NCI-H146 (cell line): ENCODE measurements around the gene KRTAP10-9.
A peak's percentile ranks its signal among the peaks of the same experiment; 100 is the strongest.
"Not testable (repeated sequence)": the region's sequence is repeated elsewhere in the genome, so short reads cannot be mapped to it uniquely, and the experiment has no call there.

Experiments used
- DNase-seq: peaks from one replicate; lab custom pipeline; 2025; lab: John Stamatoyannopoulos, UW

The KRTAP10-9 gene

DNA sequence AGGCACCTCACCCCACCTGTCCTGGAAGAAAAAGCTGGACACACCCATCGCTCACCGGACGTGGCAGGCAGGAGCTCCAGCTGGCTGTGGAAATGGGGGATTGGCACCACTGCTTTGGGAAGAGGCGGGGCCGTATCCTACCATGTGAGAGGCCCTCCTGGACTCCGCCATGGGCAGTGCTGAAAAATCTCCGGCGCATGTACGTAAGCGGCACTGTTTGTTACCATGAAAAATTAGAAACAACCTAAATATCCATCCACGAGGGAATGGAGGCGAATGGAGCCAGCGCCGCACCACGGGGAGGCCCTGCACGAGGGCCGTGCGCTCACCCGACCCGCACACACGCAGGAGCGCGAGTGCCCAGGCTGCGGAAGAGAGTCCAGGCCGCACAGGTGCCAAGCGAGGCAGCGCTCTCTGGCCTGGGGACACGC lies 11.9 kb upstream of the KRTAP10-9 start:
- DNase-seq = no peak

DNA sequence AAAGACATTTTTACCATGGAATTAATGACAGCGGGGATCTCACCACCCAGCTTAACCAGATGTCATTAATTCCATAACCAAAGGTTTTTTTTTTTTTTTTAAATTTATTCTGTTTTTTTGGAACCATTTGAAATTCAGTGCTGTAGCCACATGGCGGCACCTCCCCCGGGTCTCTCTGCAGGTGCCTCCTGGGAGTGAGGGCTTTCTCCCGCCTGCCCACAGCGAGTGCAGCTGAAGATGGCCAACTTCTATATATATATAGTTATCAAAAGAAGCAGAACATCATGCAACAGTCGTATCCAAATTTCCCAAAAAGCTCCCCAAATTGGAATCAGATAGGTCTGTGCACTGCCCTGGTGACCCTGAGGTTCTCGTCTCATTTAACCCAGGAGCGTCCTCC lies 11.4 kb upstream of the KRTAP10-9 start:
- no peak for DNase-seq

- peak; percentile 75 for DNase-seq
Observed at GRCh38 chr21:44615911-44616590, 10.8 kb upstream of the KRTAP10-9 start.

DNA sequence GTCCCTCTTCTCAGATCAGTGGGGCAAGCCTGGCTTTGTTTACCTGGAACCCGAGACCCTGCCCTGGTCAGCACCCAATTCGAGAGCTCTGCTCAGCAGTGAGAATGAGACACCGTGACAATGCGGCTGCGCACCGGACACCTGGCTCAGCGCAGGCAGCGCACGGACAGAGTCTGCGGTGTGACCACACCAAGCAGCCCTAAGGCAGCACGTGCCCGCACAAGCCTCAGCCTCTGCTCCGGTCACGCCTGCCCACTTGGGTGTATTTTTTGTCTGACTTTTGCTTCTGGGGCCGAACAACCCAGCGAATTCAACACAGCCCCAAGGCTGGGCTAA lies 10.3 kb upstream of the KRTAP10-9 start:
- DNase-seq = no peak

DNA sequence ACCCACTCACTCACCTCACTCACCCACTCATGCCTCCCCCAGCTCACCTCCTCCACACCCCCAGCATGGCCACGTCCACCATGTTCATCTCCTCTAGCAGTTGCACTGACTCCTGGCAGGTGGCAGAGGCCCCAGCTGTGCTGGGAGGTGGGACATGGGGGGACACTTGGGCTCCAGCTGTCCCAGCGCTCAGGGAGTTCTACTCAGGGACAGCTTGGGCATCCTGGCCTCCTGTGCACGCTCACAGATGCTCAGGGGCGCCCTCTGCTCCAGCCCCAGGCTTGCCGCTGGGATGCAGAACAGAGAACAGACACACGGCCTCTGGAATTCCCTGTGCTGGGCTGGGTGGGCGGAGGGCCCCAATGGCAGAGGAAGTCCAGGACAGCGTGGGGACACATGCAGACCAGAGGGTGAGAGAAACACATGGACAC lies 9.8 kb upstream of the KRTAP10-9 start:
- DNase-seq = no peak

DNA sequence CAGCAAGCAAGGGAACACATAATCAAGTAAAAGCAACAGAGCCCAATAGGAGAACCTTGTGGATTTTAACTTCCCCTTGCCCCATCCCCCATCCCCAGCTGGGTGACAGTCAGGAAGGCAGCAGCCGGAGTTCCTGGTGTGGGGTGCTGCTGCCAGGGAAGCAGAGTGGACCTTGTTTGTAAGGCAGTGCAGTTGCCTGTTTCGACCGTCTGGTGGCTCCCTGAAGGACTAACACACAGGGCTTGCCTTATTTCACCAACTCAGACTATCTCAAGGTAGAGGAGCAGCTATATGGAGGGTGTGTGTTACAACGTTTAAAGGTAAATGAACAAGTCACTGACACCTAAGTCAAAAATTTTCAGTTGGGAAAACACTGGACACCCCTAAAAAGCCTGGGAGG lies 8.4 kb upstream of the KRTAP10-9 start:
- DNase-seq = no peak

DNA sequence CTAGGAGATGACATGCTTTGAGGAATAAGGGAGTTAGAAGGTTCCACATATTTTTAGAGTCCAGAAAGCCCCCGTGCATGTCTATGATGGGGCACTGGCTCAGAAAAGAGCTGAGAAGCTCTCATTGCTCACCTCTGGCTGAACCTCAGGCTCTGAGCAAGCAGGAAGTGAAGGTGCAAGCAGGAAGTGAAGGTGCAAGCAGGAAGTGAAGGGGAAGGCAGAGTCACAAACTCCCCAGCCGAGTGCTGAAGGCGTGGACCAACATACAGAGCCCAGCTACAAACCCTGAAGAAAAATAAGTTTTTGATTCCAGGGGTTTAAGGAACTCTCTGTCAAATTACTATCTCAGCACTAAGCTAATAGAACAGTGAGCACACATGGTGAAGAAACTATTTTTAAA lies 8.0 kb upstream of the KRTAP10-9 start:
- DNase-seq = no peak

GRCh38 chr21:44619886-44620285 lies 7.0 kb upstream of the KRTAP10-9 start:
- DNase-seq = no peak

DNA sequence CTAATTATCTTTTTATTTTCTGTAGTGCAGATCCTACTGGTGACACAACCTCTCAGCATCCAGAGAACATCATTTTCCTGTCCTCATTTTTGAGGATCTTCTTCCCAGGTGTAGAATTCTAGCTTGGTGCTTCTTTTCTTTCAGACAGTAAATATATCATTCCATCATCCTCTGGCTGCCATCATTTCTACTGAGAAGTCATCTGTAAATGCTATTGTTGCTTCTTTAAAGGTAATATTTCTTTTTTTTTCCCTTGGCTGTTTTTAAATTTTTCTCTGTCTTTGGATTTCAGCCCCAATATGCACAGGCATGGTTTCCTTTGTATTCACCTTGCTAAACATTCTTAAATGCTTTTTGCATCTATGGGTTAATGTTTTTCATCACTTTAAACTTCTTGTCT lies 3.3 kb upstream of the KRTAP10-9 start:
- no peak for DNase-seq

DNA sequence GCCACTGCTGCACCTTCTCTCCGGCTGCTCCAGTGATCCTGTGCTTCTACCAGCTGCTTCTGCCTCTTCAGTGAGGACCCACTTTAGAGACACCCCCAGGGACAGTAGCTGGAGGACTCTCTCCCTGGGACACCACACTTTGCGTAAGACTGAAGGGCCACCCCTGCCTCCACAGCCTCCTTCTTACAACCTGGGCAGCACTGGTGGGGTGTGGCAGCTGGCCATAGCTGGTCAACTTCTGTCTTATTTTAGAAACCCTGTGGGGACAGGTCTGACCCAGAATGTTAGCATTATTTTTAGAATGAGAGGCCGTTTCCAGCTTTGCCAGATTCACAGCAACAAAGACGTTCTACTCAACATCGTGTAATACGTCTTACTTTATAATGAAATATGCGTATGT lies 1.1 kb upstream of the KRTAP10-9 start:
- no peak for DNase-seq

- DNase-seq = no peak
Observed at GRCh38 chr21:44626262-44626661, 631 bp upstream of the KRTAP10-9 start.

- DNase-seq = peak; percentile 80
Observed at GRCh38 chr21:44627181-44627822, 409 bp downstream of the KRTAP10-9 start.

- peak; percentile 64 for DNase-seq
Observed at GRCh38 chr21:44627831-44628233, 939 bp downstream of the KRTAP10-9 start.

GRCh38 chr21:44628707-44629391 lies 2.0 kb downstream of the KRTAP10-9 start:
- no peak for DNase-seq

DNA sequence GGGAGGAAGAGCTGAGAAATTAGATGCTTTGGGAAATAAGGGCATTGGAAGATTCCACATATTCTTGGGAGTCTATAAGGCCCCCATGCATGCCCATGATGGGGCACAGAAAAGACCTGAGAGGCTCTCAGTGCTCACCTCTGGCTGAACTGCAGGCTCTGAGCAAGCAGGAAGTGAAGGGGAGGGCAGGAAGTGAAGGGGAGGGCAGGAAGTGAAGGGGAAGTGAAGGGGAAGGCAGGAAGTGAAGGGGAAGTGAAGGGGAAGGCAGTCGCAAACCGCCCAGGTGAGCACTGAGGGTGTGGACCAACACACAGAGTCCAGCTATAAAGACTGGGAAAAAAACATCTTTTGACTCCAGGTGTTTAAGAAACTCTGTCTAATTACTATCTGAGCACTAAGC lies 3.5 kb downstream of the KRTAP10-9 start:
- no peak for DNase-seq

GRCh38 chr21:44632067-44632466 lies 5.2 kb downstream of the KRTAP10-9 start:
- no peak for DNase-seq

- DNase-seq = no peak
Observed at GRCh38 chr21:44636209-44637017, 9.5 kb downstream of the KRTAP10-9 start.

DNA sequence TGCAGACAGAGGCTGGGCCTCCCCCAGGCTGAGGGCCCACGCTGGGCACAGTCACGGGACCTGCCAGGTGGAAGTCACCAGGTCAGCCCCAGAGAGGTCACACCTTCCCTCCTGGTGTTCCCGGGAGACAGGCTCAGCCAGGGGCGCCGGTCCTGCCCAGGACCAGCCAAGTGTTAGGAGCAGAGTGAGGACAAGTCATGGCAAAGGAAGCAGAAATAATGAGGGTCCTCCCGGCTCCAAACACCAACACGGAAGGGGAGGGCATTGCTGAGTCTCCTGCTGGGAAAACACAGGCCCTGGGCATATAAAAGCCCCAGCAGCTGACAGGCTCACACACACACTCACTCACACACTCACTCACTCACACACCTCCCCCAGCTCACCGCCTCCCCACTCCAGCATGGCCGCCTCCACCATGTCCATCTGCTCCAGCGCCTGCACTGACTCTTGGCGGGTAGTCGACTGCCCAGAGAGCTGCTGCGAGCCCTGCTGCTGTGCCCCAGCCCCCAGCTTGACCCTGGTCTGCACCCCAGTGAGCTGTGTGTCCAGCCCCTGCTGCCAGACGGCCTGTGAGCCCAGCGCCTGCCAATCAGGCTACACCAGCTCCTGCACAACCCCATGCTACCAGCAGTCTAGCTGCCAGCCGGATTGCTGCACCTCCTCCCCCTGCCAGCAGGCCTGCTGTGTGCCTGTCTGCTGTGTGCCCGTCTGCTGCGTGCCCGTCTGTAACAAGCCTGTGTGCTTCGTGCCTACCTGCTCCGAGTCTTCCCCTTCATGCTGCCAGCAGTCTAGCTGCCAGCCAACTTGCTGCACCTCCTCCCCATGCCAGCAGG lies 10.3 kb downstream of the KRTAP10-9 start, which contains the start of gene KRTAP10-10:
KRTAP10-10 (plus strand) TSS at position 339 of the 833 bp plus-strand sequence; CDS start at position 401, 62 bp downstream.
- peak; percentile 64 for DNase-seq

DNA sequence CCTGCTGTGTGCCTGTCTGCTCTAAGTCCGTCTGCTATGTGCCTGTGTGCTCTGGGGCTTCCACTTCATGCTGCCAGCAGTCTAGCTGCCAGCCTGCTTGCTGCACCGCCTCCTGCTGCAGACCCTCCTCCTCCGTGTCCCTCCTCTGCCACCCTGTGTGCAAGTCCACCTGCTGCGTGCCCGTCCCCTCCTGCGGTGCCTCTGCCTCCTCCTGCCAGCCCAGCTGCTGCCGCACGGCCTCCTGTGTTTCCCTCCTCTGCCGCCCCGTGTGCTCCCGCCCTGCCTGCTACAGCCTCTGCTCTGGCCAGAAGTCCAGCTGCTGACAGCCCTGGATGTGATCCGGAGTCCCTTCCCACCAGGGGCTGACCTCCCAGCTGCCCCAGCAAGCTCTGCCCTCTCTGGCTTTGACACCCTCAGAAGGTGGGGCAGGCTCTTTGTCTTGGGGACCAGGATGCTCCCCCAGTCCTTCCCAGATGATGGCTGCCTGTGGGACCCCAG lies 11.0 kb downstream of the KRTAP10-9 start:
- peak; percentile 41 for DNase-seq

GRCh38 chr21:44638506-44639330 lies 11.8 kb downstream of the KRTAP10-9 start:
- DNase-seq = not testable (repeated sequence)
